DND-41 (cell line): ENCODE measurements around the gene ELMO2.

ENCODE experiments used
- EZH2 ChIP-seq: IDR thresholded peaks from 3 replicates; pipeline ENCODE4 v1.6.1; 2012; ENCODE audit warnings: borderline replicate concordance, low read depth, mild to moderate bottlenecking, moderate library complexity, low read length, inconsistent platforms; ENCODE audit not compliant: severe bottlenecking
- TF ChIP-seq, protein P1 (sequence below): IDR thresholded peaks from 2 replicates; pipeline ENCODE4 v1.5.1; 2012; ENCODE audit warnings: borderline replicate concordance, low read length, moderate library complexity, mild to moderate bottlenecking; ENCODE audit not compliant: poor library complexity, severe bottlenecking; ENCODE audit errors: extremely low read depth

DNA sequence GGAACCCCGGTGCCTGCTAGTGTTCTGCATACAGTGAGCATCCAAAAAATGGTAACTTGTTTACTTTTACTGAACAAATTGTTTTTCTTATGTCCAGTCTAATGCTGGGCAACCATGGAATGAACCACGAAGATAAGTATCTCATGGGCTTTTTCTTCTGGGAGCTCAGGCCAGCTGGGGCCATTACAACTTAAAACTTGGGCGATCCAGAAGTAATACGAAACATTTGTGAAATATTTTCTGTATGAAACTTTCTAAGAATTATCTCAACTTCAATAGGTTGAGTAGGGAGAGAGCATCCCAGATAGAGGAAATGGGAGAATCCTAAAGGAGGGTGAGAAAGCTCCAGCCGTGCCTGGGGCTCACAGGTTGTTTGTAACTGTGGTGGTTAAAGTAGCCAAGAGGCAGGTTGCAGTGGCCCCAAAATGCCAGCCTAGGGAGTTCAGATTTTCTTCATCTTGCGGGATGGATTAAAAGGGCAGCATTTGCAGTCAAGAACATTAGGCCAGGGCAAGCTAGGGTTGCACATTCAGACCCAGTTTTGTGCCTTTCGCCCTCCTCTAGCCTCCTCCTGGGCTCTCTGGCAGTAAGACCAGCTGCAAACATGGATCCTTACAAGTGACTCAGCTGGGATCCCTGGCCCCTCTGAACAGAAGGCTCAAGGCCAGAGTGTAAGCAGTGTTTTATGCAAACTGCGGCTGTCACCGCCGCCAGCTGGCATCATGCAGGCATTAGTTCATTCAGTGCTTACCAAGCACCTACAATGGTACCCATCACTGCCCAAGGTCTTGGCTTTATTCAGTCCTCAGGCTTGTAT, 41.5 kb downstream of the ELMO2 start:
- TF ChIP-seq, protein P1, sequence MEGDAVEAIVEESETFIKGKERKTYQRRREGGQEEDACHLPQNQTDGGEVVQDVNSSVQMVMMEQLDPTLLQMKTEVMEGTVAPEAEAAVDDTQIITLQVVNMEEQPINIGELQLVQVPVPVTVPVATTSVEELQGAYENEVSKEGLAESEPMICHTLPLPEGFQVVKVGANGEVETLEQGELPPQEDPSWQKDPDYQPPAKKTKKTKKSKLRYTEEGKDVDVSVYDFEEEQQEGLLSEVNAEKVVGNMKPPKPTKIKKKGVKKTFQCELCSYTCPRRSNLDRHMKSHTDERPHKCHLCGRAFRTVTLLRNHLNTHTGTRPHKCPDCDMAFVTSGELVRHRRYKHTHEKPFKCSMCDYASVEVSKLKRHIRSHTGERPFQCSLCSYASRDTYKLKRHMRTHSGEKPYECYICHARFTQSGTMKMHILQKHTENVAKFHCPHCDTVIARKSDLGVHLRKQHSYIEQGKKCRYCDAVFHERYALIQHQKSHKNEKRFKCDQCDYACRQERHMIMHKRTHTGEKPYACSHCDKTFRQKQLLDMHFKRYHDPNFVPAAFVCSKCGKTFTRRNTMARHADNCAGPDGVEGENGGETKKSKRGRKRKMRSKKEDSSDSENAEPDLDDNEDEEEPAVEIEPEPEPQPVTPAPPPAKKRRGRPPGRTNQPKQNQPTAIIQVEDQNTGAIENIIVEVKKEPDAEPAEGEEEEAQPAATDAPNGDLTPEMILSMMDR: no peak
- TF ChIP-seq EZH2: no peak
